ENCODE results near the gene NAXD.
"Not testable (repeated sequence)": the region's sequence is repeated elsewhere in the genome, so short reads cannot be mapped to it uniquely, and the experiment has no call there.

The NAXD gene

GRCh38 chr13:110644892-110645521, 29.7 kb downstream of the NAXD start:
- peak; percentile 65 for DNase-seq (ENCODE audit: low spot score)

DNA sequence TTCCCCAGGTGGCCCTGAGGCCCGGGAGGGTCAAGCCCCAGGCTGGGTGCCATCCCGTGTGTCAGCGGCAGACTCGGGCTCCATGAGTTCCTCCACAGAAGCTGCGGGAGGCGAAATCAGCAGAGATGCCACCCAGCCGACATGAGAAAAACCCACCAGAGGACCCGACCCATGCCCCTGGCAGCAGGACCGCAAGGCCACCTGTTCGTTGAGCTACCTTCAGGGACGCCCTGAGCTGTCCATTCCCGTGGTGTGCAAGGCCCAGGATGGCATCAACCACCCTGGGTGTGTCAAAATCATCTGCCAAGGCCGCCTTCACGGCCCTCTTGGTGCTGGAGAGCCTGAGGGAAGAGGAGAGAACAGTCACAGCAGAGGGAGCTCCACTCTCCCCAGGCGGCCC, 30.4 kb downstream of the NAXD start:
- no peak for DNase-seq (ENCODE audit: low spot score)

GRCh38 chr13:110646442-110647364, 31.4 kb downstream of the NAXD start:
- DNase-seq (ENCODE audit: low spot score), result no peak

DNA sequence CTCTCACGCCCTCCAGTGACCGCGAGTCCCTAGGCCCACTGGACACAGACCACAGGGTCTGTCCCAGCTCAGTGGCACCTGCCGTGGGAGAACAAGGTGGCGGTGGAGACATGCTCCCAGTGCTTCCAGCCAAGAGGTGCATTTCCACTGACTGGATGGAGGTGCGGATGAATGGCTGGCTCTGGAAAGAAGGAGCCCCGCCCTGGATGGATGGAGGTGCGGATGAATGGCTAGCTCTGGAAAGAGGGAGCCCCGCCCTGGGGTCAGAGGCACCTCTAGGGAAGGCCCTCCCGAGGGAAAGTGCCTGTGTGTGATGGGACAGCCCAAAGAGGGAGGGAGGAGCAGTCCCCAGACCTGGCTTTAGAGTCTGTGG, 32.0 kb downstream of the NAXD start:
- no peak for DNase-seq (ENCODE audit: low spot score)

DNA sequence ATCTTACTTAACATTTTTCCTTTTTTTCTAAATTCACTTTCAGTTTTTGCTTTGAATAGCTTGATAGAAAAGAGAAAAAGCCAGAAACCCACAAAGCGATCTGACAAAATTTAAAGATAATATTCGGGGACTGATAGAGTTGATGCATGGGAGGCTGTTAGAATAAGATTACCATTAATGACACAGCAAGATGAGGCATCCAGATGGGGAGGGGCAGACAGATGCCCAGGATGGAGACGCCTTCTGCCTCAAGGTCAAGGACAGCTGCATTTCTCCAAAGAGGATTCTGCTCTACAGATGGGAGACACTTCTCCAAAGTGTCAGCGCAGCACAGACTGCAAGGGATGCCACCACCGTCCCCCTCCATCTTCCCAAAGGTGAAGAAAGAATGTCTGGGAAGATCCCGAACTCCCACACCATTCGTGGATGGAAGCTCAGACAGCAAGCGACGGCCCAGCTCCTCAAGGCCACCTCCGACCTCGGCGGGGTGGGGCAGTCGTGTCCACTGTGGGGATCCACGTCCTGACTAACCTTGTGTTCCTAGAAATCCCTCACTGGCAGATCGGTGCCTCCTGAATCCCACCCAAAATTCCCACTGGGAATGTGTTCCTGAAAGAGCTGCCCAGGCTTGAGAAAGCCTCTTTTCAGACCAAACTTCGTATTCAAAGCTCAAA, 32.9 kb downstream of the NAXD start:
- no peak for DNase-seq (ENCODE audit: low spot score)

DNA sequence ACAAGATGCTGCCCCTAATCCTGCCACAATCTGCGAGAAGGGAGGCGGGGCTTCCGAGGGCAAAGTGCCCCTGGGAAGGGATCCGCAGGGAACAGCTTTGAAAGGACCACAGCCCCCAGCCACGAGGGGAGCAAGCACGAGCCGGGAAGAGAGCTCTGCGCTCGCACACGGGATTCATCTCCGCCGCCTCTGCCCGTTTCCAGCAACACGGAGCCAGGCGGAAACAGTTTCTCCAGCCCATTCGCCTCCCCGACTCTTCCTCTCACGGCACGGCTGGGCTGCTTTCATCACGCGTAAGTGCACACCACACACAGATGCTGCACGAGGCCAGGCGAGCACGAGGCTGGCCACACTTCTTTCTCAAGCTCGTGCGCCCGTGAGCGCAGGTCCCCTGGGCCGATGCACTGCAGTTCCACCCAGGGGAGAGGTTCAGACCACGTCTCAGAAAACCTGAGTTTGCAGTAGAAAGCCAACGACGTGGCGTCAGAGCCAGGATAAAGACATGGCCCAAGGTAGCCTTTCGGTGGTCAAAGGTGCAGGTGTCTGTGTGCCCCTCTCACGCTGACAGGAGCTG, 33.6 kb downstream of the NAXD start:
- DNase-seq (ENCODE audit: low spot score), result no peak

DNA sequence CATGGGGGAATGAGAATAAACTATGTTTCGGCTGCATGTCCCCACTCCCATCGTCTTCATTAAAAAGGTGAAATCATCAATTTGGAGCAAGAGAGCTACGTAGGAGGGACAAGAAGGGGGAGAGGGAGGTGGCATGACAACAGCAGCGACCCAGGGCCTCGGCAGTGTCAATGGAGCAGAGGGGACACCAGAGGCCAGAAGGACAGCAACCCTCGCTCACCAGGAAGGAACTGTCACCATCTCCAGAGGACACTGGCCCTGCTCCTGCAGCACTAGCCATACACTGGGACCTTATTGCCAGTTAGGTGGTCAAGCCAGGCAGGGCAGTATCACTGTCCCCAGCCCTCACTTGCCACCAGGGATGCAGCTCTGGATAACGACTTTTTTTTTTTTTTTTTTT, 34.2 kb downstream of the NAXD start:
- no peak for DNase-seq (ENCODE audit: low spot score)

- DNase-seq (ENCODE audit: low spot score), result no peak
Observed at GRCh38 chr13:110650436-110650835, 35.1 kb downstream of the NAXD start.

DNA sequence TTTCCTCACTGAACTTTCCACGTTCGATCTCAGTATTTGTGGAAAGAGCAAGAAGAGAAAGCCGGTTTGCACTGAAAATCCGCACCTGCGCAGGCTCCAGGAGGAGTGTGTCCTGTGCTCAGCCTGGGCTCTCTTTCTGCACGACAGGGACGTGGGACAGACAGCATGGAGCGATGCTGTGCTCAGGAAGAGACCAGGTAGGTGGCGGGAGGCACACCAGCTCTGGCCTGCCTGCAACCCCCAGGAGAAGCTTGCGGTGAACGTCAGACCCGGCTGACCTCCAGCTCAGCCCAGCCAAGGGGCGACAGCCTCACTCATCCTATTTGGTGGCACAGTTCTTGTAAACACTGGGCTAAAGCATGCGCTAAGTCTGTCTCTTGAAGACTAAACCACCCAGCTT, 35.9 kb downstream of the NAXD start:
- no peak for DNase-seq (ENCODE audit: low spot score)

DNA sequence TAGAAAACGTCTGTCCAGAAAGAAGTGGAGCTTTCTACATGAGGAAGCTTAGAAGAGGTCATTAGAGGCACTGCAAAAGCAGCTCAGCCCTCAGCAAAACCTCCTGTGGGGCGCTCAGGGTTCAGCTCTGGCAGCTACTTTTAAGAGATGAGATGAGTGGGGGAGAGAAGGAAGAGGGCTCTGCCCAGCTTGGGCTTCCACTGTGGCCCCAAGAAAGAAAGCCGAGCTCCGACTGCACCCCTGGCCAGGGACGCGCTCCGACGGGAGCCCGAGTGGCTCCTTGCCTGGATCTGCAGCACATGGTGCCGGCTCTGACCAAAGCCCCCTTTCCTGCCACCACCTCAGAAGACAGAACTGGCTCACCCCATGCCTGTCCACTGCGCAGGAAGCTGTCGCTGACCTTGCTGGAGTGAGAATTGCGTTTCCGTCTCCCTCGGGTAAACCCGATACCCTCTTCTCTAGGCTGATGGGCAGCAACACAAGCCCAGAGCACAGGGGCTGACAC, 36.4 kb downstream of the NAXD start:
- DNase-seq (ENCODE audit: low spot score), result no peak

GRCh38 chr13:110652231-110652730, 36.9 kb downstream of the NAXD start:
- DNase-seq (ENCODE audit: low spot score), result no peak

- DNase-seq (ENCODE audit: low spot score), result no peak
Observed at GRCh38 chr13:110652764-110653163, 37.4 kb downstream of the NAXD start.

GRCh38 chr13:110653271-110653670, 37.9 kb downstream of the NAXD start:
- DNase-seq (ENCODE audit: low spot score), result no peak

GRCh38 chr13:110653851-110654250, 38.5 kb downstream of the NAXD start:
- DNase-seq (ENCODE audit: low spot score), result no peak

- DNase-seq (ENCODE audit: low spot score), result no peak
Observed at GRCh38 chr13:110657196-110657595, 41.9 kb downstream of the NAXD start.

GRCh38 chr13:110658218-110658911, 43.0 kb downstream of the NAXD start:
- not testable (repeated sequence) for DNase-seq (ENCODE audit: low spot score)

DNA sequence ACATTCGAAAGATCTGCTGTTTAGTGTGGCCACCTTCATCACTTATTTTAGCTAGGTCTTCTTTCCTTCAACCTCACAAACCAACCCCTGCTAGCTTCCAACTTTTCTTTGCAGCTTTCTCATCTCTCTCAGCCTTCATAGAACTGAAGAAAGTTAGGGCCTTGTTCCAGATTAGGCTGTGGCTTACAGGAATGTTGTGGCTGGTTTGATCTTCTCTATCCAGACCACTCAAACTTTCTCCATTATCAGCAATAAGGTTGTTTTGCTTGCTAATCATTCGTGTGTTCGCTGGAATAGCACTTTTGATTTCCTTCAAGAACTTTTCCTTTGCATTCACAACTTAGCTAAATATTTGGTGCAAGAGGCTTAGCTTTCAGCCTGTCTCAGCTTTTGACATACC, 45.9 kb downstream of the NAXD start:
- DNase-seq (ENCODE audit: low spot score), result no peak

- DNase-seq (ENCODE audit: low spot score), result no peak
Observed at GRCh38 chr13:110662091-110662490, 46.7 kb downstream of the NAXD start.

DNA sequence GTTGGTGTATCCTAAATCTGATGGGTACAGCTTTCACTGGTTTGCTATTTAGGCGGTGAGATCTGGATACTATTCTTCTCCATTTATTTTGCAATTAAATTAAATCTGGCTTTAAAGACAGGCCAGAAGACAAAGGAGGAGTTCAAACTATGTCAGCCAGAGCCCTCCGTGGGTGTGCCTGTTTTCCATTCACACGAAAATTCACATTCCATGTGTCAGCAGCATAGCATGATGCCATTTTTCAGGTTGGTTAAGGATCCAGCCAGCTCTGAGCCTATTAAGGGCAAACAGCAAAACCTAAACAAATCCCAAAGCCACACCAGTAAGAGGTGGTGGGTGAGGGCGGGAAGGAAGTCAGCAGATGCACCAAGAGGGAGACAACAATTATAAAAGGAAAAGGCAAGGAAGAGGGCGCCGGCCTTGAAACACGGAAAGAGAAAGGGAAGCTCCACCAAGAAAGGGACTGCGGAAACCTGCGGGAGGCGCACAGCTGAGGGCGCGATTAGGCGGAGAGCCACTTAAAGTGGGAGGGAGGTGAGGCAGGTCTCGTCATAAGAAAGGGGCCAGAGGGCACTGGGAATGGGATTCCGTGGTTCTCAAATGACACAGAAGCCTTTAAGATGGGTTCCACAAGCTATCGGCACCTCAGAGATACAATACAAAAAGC, 47.6 kb downstream of the NAXD start:
- no peak for DNase-seq (ENCODE audit: low spot score)

DNA sequence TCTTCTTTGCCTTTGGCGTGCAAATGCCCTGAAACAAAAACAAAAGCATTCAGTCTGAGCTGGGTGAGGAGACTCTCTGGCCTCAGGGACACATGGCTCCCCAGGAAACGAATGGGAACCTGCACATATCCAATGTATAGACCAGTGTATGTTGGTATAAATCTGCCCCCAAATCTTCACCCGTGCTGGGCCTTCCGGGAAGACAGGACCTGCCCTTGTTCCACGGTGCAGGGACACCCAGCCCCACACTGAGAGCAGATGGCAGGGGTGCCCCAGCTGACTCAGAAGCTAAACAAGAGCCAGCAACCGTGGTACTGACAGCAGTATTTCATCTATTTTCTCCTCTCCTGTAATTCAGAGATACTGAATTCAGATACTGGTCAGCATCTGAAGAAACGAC, 48.1 kb downstream of the NAXD start:
- DNase-seq (ENCODE audit: low spot score), result no peak

- no peak for DNase-seq (ENCODE audit: low spot score)
Observed at GRCh38 chr13:110664041-110664440, 48.7 kb downstream of the NAXD start.
